H1 (cell line): ENCODE measurements around the gene ZC3H11A. TPM values are rescaled to one million over a fixed set of nuclear protein-coding genes. Genes with fewer than 3 reads are reported as not detected.

Experiments
- CTCF ChIA-PET: fragments of 300-600 bp; sonication (Branson Sonifier 250); formaldehyde crosslinking; loops from one replicate; lab custom pipeline; 2021; ENCODE audit not compliant: partially characterized antibody; lab: Charles Lee
- POLR2A ChIA-PET: fragments of 300-600 bp; sonication (Branson Sonifier 250); formaldehyde crosslinking; loops from one replicate; lab custom pipeline; 2021; ENCODE audit warnings: inconsistent platforms; ENCODE audit not compliant: partially characterized antibody; lab: Charles Lee
- DNase-seq, 2 experiments: peaks; one replicate each; pipeline versions ENCODE4 v3.0.0 to v3.0.0-alpha.2; 2010 to 2022; ENCODE audit warnings: low spot score in 2 of 2, low read depth in 1 of 2, mixed read lengths in 1 of 2
- FAIRE-seq: peaks from 2 replicates; lab custom pipeline; 2011; peaks lifted over from hg19 to GRCh38; lab: Jason Lieb, UNC
- H2AFZ ChIP-seq: 2 replicates; pipeline ENCODE4 v1.8.1; 2012; ENCODE audit warnings: low read length, inconsistent platforms
- H2AK5ac ChIP-seq: 2 replicates; pipeline ENCODE4 v1.6.1; 2013; ENCODE audit warnings: low read depth, low read length
- H2BK120ac ChIP-seq: replicated peaks from 2 replicates; pipeline ENCODE3; 2013; ENCODE audit warnings: low read depth, low read length, inconsistent platforms
- H2BK12ac ChIP-seq: 2 replicates; pipeline ENCODE4 v1.6.1; 2013; ENCODE audit warnings: low read depth, low read length
- H2BK15ac ChIP-seq: 2 replicates; pipeline ENCODE4 v1.6.1; 2013; ENCODE audit warnings: low read length
- H2BK20ac ChIP-seq: 2 replicates; pipeline ENCODE4 v1.6.1; 2013; ENCODE audit warnings: low read length
- H2BK5ac ChIP-seq: 2 replicates; pipeline ENCODE4 v1.6.1; 2013; ENCODE audit warnings: low read depth, low read length
- H3K14ac ChIP-seq: 2 replicates; pipeline ENCODE4 v1.6.1; 2013; ENCODE audit warnings: inconsistent platforms; ENCODE audit not compliant: insufficient read length
- H3K18ac ChIP-seq: 2 replicates; pipeline ENCODE4 v1.6.1; 2013; ENCODE audit warnings: low read length; ENCODE audit errors: extremely low read depth
- H3K23ac ChIP-seq: 2 replicates; pipeline ENCODE4 v1.6.1; 2013; ENCODE audit warnings: inconsistent platforms; ENCODE audit not compliant: insufficient read length
- H3K23me2 ChIP-seq: 2 replicates; pipeline ENCODE4 v1.6.1; 2013; ENCODE audit warnings: low read depth, low read length
- H3K27ac ChIP-seq: 2 replicates; pipeline ENCODE4 v1.6.1; 2011; ENCODE audit warnings: low read depth, low read length, inconsistent platforms
- H3K27me3 ChIP-seq, 4 experiments: replicated peaks in 1 of 4; 1 replicate in 1 of 4; 2 replicates in 3 of 4; pipeline versions ENCODE4 v1.6.1 to v1.8.1; 2011 to 2013; ENCODE audit warnings: low read length in 3 of 4, mild to moderate bottlenecking in 3 of 4, inconsistent platforms in 2 of 4, mixed read lengths in 2 of 4, moderate library complexity in 1 of 4; ENCODE audit not compliant: control insufficient read depth in 3 of 4, insufficient read depth in 3 of 4; ENCODE audit errors: extremely low read depth in 1 of 4
- H3K36me3 ChIP-seq, 4 experiments: 2 replicates each; pipeline versions ENCODE4 v1.6.1 to v1.8.1; 2011 to 2013; ENCODE audit warnings: mild to moderate bottlenecking in 4 of 4, low read length in 3 of 4, moderate library complexity in 2 of 4, control low read depth in 1 of 4, inconsistent platforms in 1 of 4; ENCODE audit not compliant: insufficient read depth in 4 of 4, control insufficient read depth in 2 of 4
- H3K4ac ChIP-seq: replicated peaks from 2 replicates; pipeline ENCODE3; 2013; ENCODE audit warnings: low read length, low read depth, mixed read lengths, inconsistent platforms; ENCODE audit not compliant: insufficient read length
- H3K4me1 ChIP-seq, 4 experiments: replicated peaks in 1 of 4; 1 replicate in 1 of 4; 2 replicates in 3 of 4; pipeline versions ENCODE4 v1.6.1 to v1.8.1; 2011 to 2013; ENCODE audit warnings: low read length in 3 of 4, inconsistent platforms in 2 of 4, mixed read lengths in 1 of 4; ENCODE audit not compliant: insufficient read depth in 4 of 4, control insufficient read depth in 3 of 4
- H3K4me2 ChIP-seq, 2 experiments: 2 replicates each; pipeline versions ENCODE4 v1.6.1 to v1.8.1; 2011 to 2013; ENCODE audit warnings: low read depth in 2 of 2, low read length in 2 of 2, control low read depth in 1 of 2, inconsistent platforms in 1 of 2, mild to moderate bottlenecking in 1 of 2; ENCODE audit not compliant: insufficient read depth in 1 of 2
- H3K4me3 ChIP-seq, 4 experiments: fragments of 200-600, 300-600 bp in 1 of 4; sonication (generic), shearing (Covaris generic), sonication (Bioruptor Twin) in 1 of 4; 2 replicates each; pipeline versions ENCODE4 v1.5.1 to v1.8.1; 2011 to 2016; ENCODE audit warnings: low read length in 4 of 4, low read depth in 3 of 4, control low read depth in 2 of 4, inconsistent platforms in 2 of 4, mild to moderate bottlenecking in 2 of 4, mixed read lengths in 1 of 4, moderate library complexity in 1 of 4; ENCODE audit not compliant: insufficient read depth in 2 of 4; ENCODE audit errors: extremely low read depth in 1 of 4
- H3K56ac ChIP-seq: replicated peaks from 2 replicates; pipeline ENCODE3; 2013; ENCODE audit warnings: low read depth, mild to moderate bottlenecking, mixed read lengths, low read length, inconsistent platforms; ENCODE audit not compliant: insufficient read length
- H3K79me1 ChIP-seq: 2 replicates; pipeline ENCODE4 v1.6.1; 2013; ENCODE audit warnings: low read depth, low read length, control low read depth
- H3K79me2 ChIP-seq, 2 experiments: 2 replicates each; pipeline versions ENCODE4 v1.6.1 to v1.8.1; 2012 to 2013; ENCODE audit warnings: low read length in 2 of 2, mild to moderate bottlenecking in 2 of 2, inconsistent platforms in 1 of 2; ENCODE audit not compliant: insufficient read depth in 2 of 2, control insufficient read depth in 1 of 2
- H3K9ac ChIP-seq, 4 experiments: replicated peaks in 1 of 4; 1 replicate in 1 of 4; 2 replicates in 3 of 4; pipeline versions ENCODE4 v1.6.1 to v1.8.1; 2011 to 2013; ENCODE audit warnings: low read depth in 3 of 4, low read length in 3 of 4, control low read depth in 2 of 4, mild to moderate bottlenecking in 2 of 4, moderate library complexity in 2 of 4, inconsistent platforms in 1 of 4; ENCODE audit errors: extremely low read depth in 1 of 4
- H3K9me3 ChIP-seq, 2 experiments: 2 replicates each; pipeline versions ENCODE4 v1.6.1 to v1.8.1; 2012 to 2013; ENCODE audit warnings: mild to moderate bottlenecking in 2 of 2, moderate library complexity in 2 of 2, control low read depth in 1 of 2, inconsistent platforms in 1 of 2, low read depth in 1 of 2, low read length in 1 of 2, mixed read lengths in 1 of 2; ENCODE audit not compliant: insufficient read depth in 2 of 2
- H4K20me1 ChIP-seq, 2 experiments: replicated peaks in 1 of 2; 2 replicates each; pipeline versions ENCODE3 to v1.8.1; 2011 to 2013; ENCODE audit warnings: inconsistent platforms in 2 of 2, low read length in 2 of 2, mild to moderate bottlenecking in 1 of 2; ENCODE audit not compliant: insufficient read depth in 2 of 2, control insufficient read depth in 1 of 2
- H4K5ac ChIP-seq: 2 replicates; pipeline ENCODE4 v1.6.1; 2013; ENCODE audit warnings: low read length, low read depth, mixed read lengths, inconsistent platforms; ENCODE audit not compliant: insufficient read length
- H4K8ac ChIP-seq: 2 replicates; pipeline ENCODE4 v1.8.0; 2013; ENCODE audit warnings: mild to moderate bottlenecking, moderate library complexity, low read length, inconsistent platforms; ENCODE audit not compliant: insufficient read depth; ENCODE audit errors: extremely low read depth
- H4K91ac ChIP-seq: replicated peaks from 2 replicates; pipeline ENCODE3; 2013; ENCODE audit warnings: low read length, mixed read lengths, inconsistent platforms; ENCODE audit not compliant: insufficient read length
- CEBPB ChIP-seq: IDR thresholded peaks from 2 replicates; pipeline ENCODE4 v1.6.1; 2012; ENCODE audit warnings: low read depth, low read length
- CHD1 ChIP-seq: IDR thresholded peaks from 2 replicates; pipeline ENCODE4 v1.6.1; 2012; ENCODE audit warnings: low read depth, low read length, improper control_type of control experiment
- EZH2 ChIP-seq: fragments of 200-600 bp; sonication (generic); IDR thresholded peaks from 2 replicates; pipeline ENCODE4 v1.7.1; 2012; ENCODE audit warnings: low read depth, mild to moderate bottlenecking, moderate library complexity, low read length, inconsistent platforms; ENCODE audit not compliant: severe bottlenecking
- RAD21 ChIP-seq, 2 experiments: IDR thresholded peaks in 1 of 2; conservative IDR thresholded peaks in 1 of 2; 2 replicates each; pipeline ENCODE4 v1.6.1; 2011; ENCODE audit warnings: low read depth in 2 of 2, low read length in 2 of 2, improper control_type of control experiment in 1 of 2, inconsistent platforms in 1 of 2, mild to moderate bottlenecking in 1 of 2, moderate library complexity in 1 of 2
- SIN3A ChIP-seq, 2 experiments: IDR thresholded peaks in 1 of 2; conservative IDR thresholded peaks in 1 of 2; 2 replicates each; pipeline ENCODE4 v1.6.1; 2011 to 2012; ENCODE audit warnings: low read length in 2 of 2, improper control_type of control experiment in 1 of 2, low read depth in 1 of 2, mild to moderate bottlenecking in 1 of 2
- SP4 ChIP-seq: IDR thresholded peaks from 2 replicates; pipeline ENCODE4 v1.6.1; 2012; ENCODE audit warnings: low read length, inconsistent platforms
- TAF7 ChIP-seq: optimal IDR thresholded peaks from 2 replicates; pipeline ENCODE3; 2011; ENCODE audit warnings: low read depth, mild to moderate bottlenecking, inconsistent platforms, low read length, moderate library complexity, borderline replicate concordance
- WGBS, 2 experiments: shearing (Covaris generic) in 1 of 2; methylation state at CpG; one replicate each; pipeline versions ENCODE4 v1.1.6 to v1.1.7; 2013 to 2015; ENCODE audit warnings: low lambda C conversion rate in 2 of 2, mixed read lengths in 2 of 2, inconsistent platforms in 1 of 2, low coverage in 1 of 2, missing lambda C conversion rate in 1 of 2; ENCODE audit not compliant: insufficient replicate concordance in 2 of 2, insufficient coverage in 1 of 2, insufficient read length in 1 of 2; ENCODE audit errors: extremely low coverage in 1 of 2, missing lambda C conversion rate in 1 of 2; 5-methylcytosine and 5-hydroxymethylcytosine counted together
- polyA plus RNA-seq, 7 experiments: library from polyadenylated mRNA; depleted of rRNA in 3 of 7; stranded (reverse) in 5 of 7; unstranded in 2 of 7; fragments of >200 nt in 5 of 7; fragments of 200-250 nt in 2 of 7; gene quantifications; 1 replicate in 5 of 7; 2 replicates in 1 of 7; 4 replicates in 1 of 7; pipeline versions ENCODE4 v1.2.1 to v1.2.3, GENCODE V29; 2011 to 2013; ENCODE audit warnings: missing spikeins in 2 of 7, mixed read lengths in 2 of 7
- total RNA-seq: library from RNA; stranded (reverse); fragmentation: NEBNext Ultra II Directional; extraction: Animal tissue kit (Norgen Biotek cat#: 25700); gene quantifications from 2 replicates; pipeline ENCODE4 v1.2.1, GENCODE V29; 2021

Gene ZC3H11A
- total and polyA plus RNA-seq, 2 of the 8 experiments (the other 6 are each of a cell fraction or from before 2014, with no cell fraction given), result 37.2 to 105 TPM

- ChIA-PET CTCF (no interaction called here), POLR2A (no interaction called here)
- Histone ChIP-seq H3K9ac (no peak overlapping the region), H3K79me2 (no peaks in the 10 kb centered on the region), H2BK15ac (no peak overlapping the region), H3K36me3 (no peaks in the 10 kb centered on the region; a peak in 1 of 8 replicates), H2BK12ac (no peak overlapping the region), H2AFZ (no peak overlapping the region), H3K23ac (no peak overlapping the region), H3K79me1 (no peaks in the 10 kb centered on the region), H2BK120ac (no peak overlapping the region), H3K27ac (no peak overlapping the region), H3K4me2 (no peak overlapping the region), H4K91ac (no peak overlapping the region), H2AK5ac (no peak overlapping the region), H3K56ac (no peak overlapping the region), H3K18ac (no peak overlapping the region), H3K4me3 (no peak overlapping the region), H2BK20ac (no peak overlapping the region), H3K23me2 (no peaks in the 10 kb centered on the region; the same call in 1 of the 2 replicates), H4K5ac (no peak overlapping the region), H3K4me1 (peaks cover 0 to 9% (median 6%) of the 10 kb centered on the region in 4 experiments; a peak in 5 of 7 replicates), H4K20me1 (no peaks in the 10 kb centered on the region), H3K4ac (no peak overlapping the region), H3K27me3 (no peaks in the 10 kb centered on the region), H4K8ac (no peak overlapping the region), H2BK5ac (no peak overlapping the region)
- DNase-seq, result no peak
- no peak for FAIRE-seq
- TF ChIP-seq CHD1, result no peak
- TF ChIP-seq RAD21 (IDR thresholded peaks at IDR 0.05 in 1 of 2, conservative IDR thresholded peaks at IDR 0.05 in 1 of 2; ENCODE audit: low read depth in 2 of 2, low read length in 2 of 2), result no peak
- TF ChIP-seq SIN3A (conservative IDR thresholded peaks at IDR 0.05 in 1 of 2, IDR thresholded peaks at IDR 0.05 in 1 of 2; ENCODE audit: low read depth in 1 of 2, low read length in 2 of 2), result no peak
- no peak for TF ChIP-seq EZH2
- TF ChIP-seq TAF7, result no peak
- no peak for TF ChIP-seq SP4
- no peak for TF ChIP-seq CEBPB
- TF ChIP-seq, all 59 proteins: peak for 0
- 98% methylated on average over 6 of the region's 6 CpGs; no CpG with 5 or more reads in 1 of the 2 experiments for WGBS, 2 experiments
- no peak overlapping the region for H3K14ac ChIP-seq
- no peaks in the 10 kb centered on the region for H3K9me3 ChIP-seq
Measured at GRCh38 chr1:203746281-203746680, 49.1 kb upstream of the ZC3H11A start.
